HG02970 (cell line): ENCODE measurements around the gene NPW.

Experiments used
- ATAC-seq: cut with Tn5 transposase; IDR thresholded peaks from one replicate; pipeline ENCODE4 v1.9.1; 2021; ENCODE audit warnings: mild to moderate bottlenecking, moderate library complexity, moderate number of reproducible peaks; ENCODE audit not compliant: unreplicated experiment, low FRiP score

The NPW gene

GRCh38 chr16:2016407-2016922 lies 3.1 kb upstream of the NPW start:
- ATAC-seq = no peak

- no peak for ATAC-seq
These were observed 591 bp downstream of the NPW start for GRCh38 chr16:2019921-2020831.

DNA sequence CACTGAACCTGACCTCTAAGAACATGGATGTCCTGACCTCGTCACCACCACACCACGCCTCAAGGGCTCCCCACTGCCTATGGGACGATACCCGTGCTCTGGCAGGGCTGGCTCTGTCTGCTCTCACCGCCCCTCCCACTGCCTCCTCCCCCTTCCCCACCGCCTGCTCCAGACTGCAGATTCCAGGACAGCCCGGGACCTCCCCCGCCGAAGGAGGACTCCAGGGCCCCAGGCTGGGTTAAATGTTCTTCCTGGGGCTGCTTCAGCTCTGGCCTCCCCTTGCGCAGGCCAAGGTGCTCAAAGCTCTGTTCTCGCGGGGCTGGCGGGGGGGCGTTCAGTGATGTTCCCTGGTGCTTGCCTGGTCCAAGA lies 3.1 kb downstream of the NPW start:
- ATAC-seq = no peak

- ATAC-seq = peak; percentile 86
These were observed 3.8 kb downstream of the NPW start for GRCh38 chr16:2023092-2024031.

GRCh38 chr16:2024032-2024420 lies 4.4 kb downstream of the NPW start:
- no peak for ATAC-seq

GRCh38 chr16:2025251-2025650 lies 5.7 kb downstream of the NPW start:
- no peak for ATAC-seq

DNA sequence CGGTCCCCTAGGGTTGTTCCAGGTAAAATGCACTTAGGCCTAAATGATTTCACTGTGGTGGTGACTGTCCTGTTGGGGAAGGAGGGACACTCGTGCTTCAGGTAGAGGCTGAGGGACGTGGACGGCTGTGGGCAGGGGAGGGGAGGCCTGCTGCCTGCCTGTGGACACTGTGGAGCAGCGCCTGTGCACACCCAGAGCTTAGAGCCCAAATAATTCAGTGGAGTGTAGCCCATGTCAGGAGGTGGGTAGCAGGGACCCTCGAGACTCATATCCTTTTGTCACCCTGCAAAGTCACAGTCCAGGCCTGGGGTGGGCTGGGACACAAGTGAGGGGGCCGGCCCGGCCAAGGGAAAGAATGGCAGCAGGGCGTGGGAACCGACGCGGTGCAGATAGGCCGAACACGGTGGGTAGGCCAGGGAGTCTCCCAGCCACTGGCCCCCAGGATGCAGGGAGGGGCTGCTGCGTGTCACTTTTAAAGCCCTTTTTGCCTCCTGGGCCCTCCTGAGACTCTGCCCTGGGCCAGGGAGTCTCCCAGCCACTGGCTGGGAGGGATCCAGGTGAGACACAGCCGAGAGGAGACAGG lies 6.4 kb downstream of the NPW start:
- no peak for ATAC-seq

- ATAC-seq = no peak
These were observed 7.0 kb downstream of the NPW start, which contains the start of gene NHERF2 for GRCh38 chr16:2026461-2027023. Gene NHERF2, plus strand, starts transcription at chr16:2026902. Its CDS starts 104 bp downstream, at chr16:2027006.

GRCh38 chr16:2027024-2028010 lies 7.7 kb downstream of the NPW start:
- ATAC-seq = no peak

GRCh38 chr16:2028146-2028545 lies 8.6 kb downstream of the NPW start:
- no peak for ATAC-seq

- no peak for ATAC-seq
These were observed 9.1 kb downstream of the NPW start for GRCh38 chr16:2028620-2029220.

DNA sequence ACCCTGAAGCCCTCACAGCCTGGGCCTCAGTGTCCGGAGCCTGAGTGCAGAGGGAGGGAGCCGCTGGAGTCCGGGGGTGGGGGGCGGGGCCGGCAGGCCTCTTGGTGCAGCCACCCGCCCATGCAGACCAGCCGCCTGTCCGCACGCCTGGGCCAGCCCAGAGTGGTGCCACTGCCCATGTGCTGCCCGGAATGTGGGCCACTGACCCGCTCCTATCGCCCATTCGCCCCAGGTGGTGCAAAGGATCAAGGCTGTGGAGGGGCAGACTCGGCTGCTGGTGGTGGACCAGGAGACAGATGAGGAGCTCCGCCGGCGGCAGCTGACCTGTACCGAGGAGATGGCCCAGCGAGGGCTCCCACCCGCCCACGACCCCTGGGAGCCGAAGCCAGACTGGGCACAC lies 9.8 kb downstream of the NPW start:
- no peak for ATAC-seq

- ATAC-seq = no peak
These were observed 10.5 kb downstream of the NPW start for GRCh38 chr16:2030036-2030435.

GRCh38 chr16:2031081-2031577 lies 11.5 kb downstream of the NPW start:
- no peak for ATAC-seq

GRCh38 chr16:2032285-2033056 lies 12.9 kb downstream of the NPW start:
- no peak for ATAC-seq

GRCh38 chr16:2033057-2033908 lies 13.7 kb downstream of the NPW start:
- no peak for ATAC-seq
